ENCODE data around the gene VWA5B2. TPM values are rescaled to one million over a fixed set of nuclear protein-coding genes. Genes with fewer than 3 reads are reported as not detected.

Gene VWA5B2
- total and polyA plus RNA-seq, 9 of the 15 experiments (the other 6 are each of a cell fraction or from before 2014, with no cell fraction given), result 0.04 TPM; not detected in 8

DNA sequence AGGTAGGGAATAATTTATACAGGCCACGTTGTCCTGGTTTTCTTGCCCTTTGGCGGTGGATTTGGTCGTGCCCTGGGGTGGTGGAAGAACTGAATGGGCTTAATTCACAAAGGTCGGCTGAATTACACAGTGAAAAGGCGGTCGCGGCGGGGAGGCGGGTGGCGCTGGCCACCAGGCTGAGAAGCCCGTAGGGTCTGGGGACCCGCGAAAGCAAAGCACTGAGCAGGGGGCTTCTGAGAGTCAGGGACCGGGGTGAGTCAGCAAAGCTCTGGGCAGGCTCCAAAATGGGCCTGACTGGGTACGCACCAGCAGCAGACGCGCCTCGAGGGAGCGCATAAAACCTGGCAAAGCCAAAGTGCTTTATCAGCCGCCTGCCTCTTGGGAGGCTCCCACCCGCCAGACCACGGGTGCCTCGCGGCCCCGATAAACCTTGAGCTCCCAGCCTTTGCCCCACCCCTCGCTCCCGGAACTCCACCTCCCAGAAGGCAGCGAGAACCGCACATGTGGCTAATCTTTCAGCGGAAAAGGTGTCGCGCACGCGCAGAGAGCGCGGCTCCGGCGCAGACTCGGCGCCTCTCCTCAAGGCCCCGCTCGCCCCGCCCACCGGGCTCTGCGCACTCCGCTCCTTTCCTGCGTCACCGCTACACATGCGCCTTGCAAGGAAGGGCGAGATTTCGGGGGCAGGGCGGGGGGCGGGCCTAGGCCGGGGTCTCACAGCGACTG, 43.8 kb upstream of the VWA5B2 start (continued):
- peak; percentile 81 for TF ChIP-seq PCBP1 (IDR thresholded peaks at IDR 0.05; ENCODE audit: low read depth, low read length, poor library complexity, severe bottlenecking)
- TF ChIP-seq CBX8 (IDR thresholded peaks at IDR 0.05; ENCODE audit: borderline replicate concordance, extremely low read depth, low read depth, low read length, poor library complexity, severe bottlenecking), result no peak
- peak; percentile 13 to 47; a peak in 2 of 4 replicates for TF ChIP-seq TRIM24 (IDR thresholded peaks at IDR 0.05)
- TF ChIP-seq NEUROD1 (IDR thresholded peaks at IDR 0.05; ENCODE audit: borderline replicate concordance, low read depth, low read length, partially characterized antibody), result peak; percentile 43
- TF ChIP-seq SNIP1 (IDR thresholded peaks at IDR 0.05; ENCODE audit: low read depth), result no peak
- TF ChIP-seq ZNF639 (CRISPR knock-in tag; conservative IDR thresholded peaks at IDR 0.05 in 1 of 2, IDR thresholded peaks at IDR 0.05 in 1 of 2), result peak in 1 of 2 experiments; percentile 80; a peak in 1 of 4 replicates
- TF ChIP-seq CHCHD3 (CRISPR knock-in tag; IDR thresholded peaks at IDR 0.05), result no peak
- TF ChIP-seq NFE2 (IDR thresholded peaks at IDR 0.05; ENCODE audit: low read depth), result peak; percentile 80; the same call in 1 of the 2 replicates
- peak; percentile 51 for TF ChIP-seq BCOR (IDR thresholded peaks at IDR 0.05)
- TF ChIP-seq EP400 (IDR thresholded peaks at IDR 0.05), result peak; percentile 87
- no peak for TF ChIP-seq SRSF7 (optimal IDR thresholded peaks at IDR 0.05; ENCODE audit: low read depth, low read length)
- peak; percentile 23; the same call in 1 of the 2 replicates for TF ChIP-seq LEF1 (IDR thresholded peaks at IDR 0.05)
- peak; percentile 92; the same call in 1 of the 2 replicates for TF ChIP-seq ZNF766 (CRISPR knock-in tag; conservative IDR thresholded peaks at IDR 0.05)
- no peak for TF ChIP-seq FOXP4 (CRISPR knock-in tag; IDR thresholded peaks at IDR 0.05; ENCODE audit: borderline replicate concordance)
- TF ChIP-seq ZC3H8 (IDR thresholded peaks at IDR 0.05), result no peak
- TF ChIP-seq PHF21A (IDR thresholded peaks at IDR 0.05; ENCODE audit: borderline replicate concordance, low read depth), result 0 out of 2 replicates have a peak, but pooled peaks have one; percentile 39
- TF ChIP-seq NCOA1 (IDR thresholded peaks at IDR 0.05; ENCODE audit: low read depth), result 0 out of 2 replicates have a peak, but pooled peaks have one; percentile 13
- peak; percentile 83 for TF ChIP-seq NCOR1 (IDR thresholded peaks at IDR 0.05)
- TF ChIP-seq ZSCAN29 (IDR thresholded peaks at IDR 0.05), result no peak
- TF ChIP-seq SMAD2 (IDR thresholded peaks at IDR 0.05; ENCODE audit: low read depth, low read length), result no peak
- TF ChIP-seq HOMEZ (CRISPR knock-in tag; IDR thresholded peaks at IDR 0.05), result no peak
- TF ChIP-seq ZNF511 (CRISPR knock-in tag; IDR thresholded peaks at IDR 0.05), result no peak

Measured in K562 (cell line).